Activated CD8-positive, alpha-beta memory T cell treated with anti-CD3 and anti-CD28 coated beads, Interleukin-2, amount 10 ng/mL, durations not matched to agents 7 days and 5 days (primary cell): ENCODE results near the gene LRRC56. TPM values are rescaled to one million over a fixed set of nuclear protein-coding genes. Genes with fewer than 3 reads are reported as not detected.

Experiments
- microRNA-seq: library from miRNA; unstranded; fragments of <30 nt; microRNA quantifications from one replicate; pipeline ENCODE4 v1.2.0, GENCODE V29; 2022
- total RNA-seq, 2 experiments: library from RNA; stranded (reverse); gene quantifications; one replicate each; pipeline ENCODE4 v1.2.3, GENCODE V29; 2021

Gene LRRC56
- total RNA-seq, 2 experiments from 2014 or later = 1.7 to 2.1 TPM

Small RNA genes within 50 kb of the gene (microRNA-seq; reads per million reads assigned to microRNA genes)
- gene MIR210 = 517 reads per million, percentile 80 among the genes with 10 or more reads in this experiment

Other genes starting within 250 kb of the LRRC56 start
- gene PGGHG, start 248.4 kb upstream of the LRRC56 start, total RNA-seq = 100 to 1,000 TPM; 214 to 229 TPM
- not detected for gene IFITM5, start 238.0 kb upstream of the LRRC56 start, total RNA-seq
- 1,000 to 10,000 TPM in 1 of 2 experiments, 100 to 1,000 TPM in 1; 646 to 1,401 TPM for gene IFITM2, start 229.7 kb upstream of the LRRC56 start, total RNA-seq
- gene IFITM1, start 223.5 kb upstream of the LRRC56 start, total RNA-seq = 100 to 1,000 TPM; 459 to 909 TPM
- gene IFITM3, start 216.7 kb upstream of the LRRC56 start, total RNA-seq = 100 to 1,000 TPM in 1 of 2 experiments, 10 to 100 TPM in 1; 53.7 to 166 TPM
- gene B4GALNT4, start 168.0 kb upstream of the LRRC56 start, total RNA-seq = under 1 TPM in 1 of 2 experiments, not detected in 1; 0.32 TPM
- gene PKP3, start 143.3 kb upstream of the LRRC56 start, total RNA-seq = under 1 TPM; 0.09 to 0.18 TPM
- gene SIGIRR, start 122.5 kb upstream of the LRRC56 start, total RNA-seq = 100 to 1,000 TPM in 1 of 2 experiments, 10 to 100 TPM in 1; 96.2 to 198 TPM
- 10 to 100 TPM; 33.0 to 79.4 TPM for gene ANO9, start 95.5 kb upstream of the LRRC56 start, total RNA-seq
- 10 to 100 TPM; 26.6 to 31.2 TPM for gene PTDSS2, start 87.2 kb upstream of the LRRC56 start, total RNA-seq
- gene RNH1, start 30.3 kb upstream of the LRRC56 start, total RNA-seq = 100 to 1,000 TPM in 1 of 2 experiments, 10 to 100 TPM in 1; 98.4 to 113 TPM
- 10 to 100 TPM; 50.7 to 53.8 TPM for gene HRAS, start 2.0 kb upstream of the LRRC56 start, total RNA-seq
- 1 to 10 TPM in 1 of 2 experiments, under 1 TPM in 1; 0.23 to 1.3 TPM for gene LMNTD2, start 23.2 kb downstream of the LRRC56 start, total RNA-seq
- gene RASSF7, start 23.4 kb downstream of the LRRC56 start, total RNA-seq = 10 to 100 TPM; 20.8 to 32.1 TPM
- gene PHRF1, start 38.9 kb downstream of the LRRC56 start, total RNA-seq = 10 to 100 TPM; 60.2 to 62.0 TPM
- 100 to 1,000 TPM; 146 to 267 TPM for gene IRF7, start 78.4 kb downstream of the LRRC56 start, total RNA-seq
- not detected for gene CDHR5, start 87.4 kb downstream of the LRRC56 start, total RNA-seq
- gene SCT, start 89.7 kb downstream of the LRRC56 start, total RNA-seq = not detected
- under 1 TPM; 0.16 to 0.41 TPM for gene DRD4, start 99.7 kb downstream of the LRRC56 start, total RNA-seq
- 10 to 100 TPM; 39.0 to 40.1 TPM for gene DEAF1, start 157.7 kb downstream of the LRRC56 start, total RNA-seq
- 10 to 100 TPM; 23.5 to 26.0 TPM for gene TMEM80, start 158.3 kb downstream of the LRRC56 start, total RNA-seq
- gene EPS8L2, start 168.7 kb downstream of the LRRC56 start, total RNA-seq = 10 to 100 TPM; 17.4 to 20.2 TPM
- gene TALDO1, start 209.9 kb downstream of the LRRC56 start, total RNA-seq = 100 to 1,000 TPM; 249 to 293 TPM
- gene GATD1, start 240.0 kb downstream of the LRRC56 start, total RNA-seq = 10 to 100 TPM; 62.4 to 79.4 TPM